T-helper 1 cell treated with Interleukin-12 subunit alpha and Interleukin-12 subunit beta and Interleukin-4 antibody, amounts not matched to agents 30 μg/mL and 1 μg/mL, for 36 hours (primary cell): ENCODE results near the gene UGT2B28.
"Not testable (repeated sequence)": the region's sequence is repeated elsewhere in the genome, so short reads cannot be mapped to it uniquely, and the experiment has no call there.

Source experiments
- H3K27ac Mint-ChIP-seq: one replicate; pipeline ENCODE4 v1.8.0; 2021; ENCODE audit warnings: mild to moderate bottlenecking, mixed read lengths
- H3K27me3 Mint-ChIP-seq: one replicate; pipeline ENCODE4 v1.8.0; 2021; ENCODE audit warnings: low read depth, mixed read lengths
- H3K36me3 Mint-ChIP-seq: one replicate; pipeline ENCODE4 v1.8.0; 2021; ENCODE audit warnings: low read depth, mixed read lengths
- H3K4me1 Mint-ChIP-seq: one replicate; pipeline ENCODE4 v1.8.0; 2021; ENCODE audit warnings: low read depth, mixed read lengths
- H3K4me3 Mint-ChIP-seq: one replicate; pipeline ENCODE4 v1.8.0; 2021; ENCODE audit warnings: mild to moderate bottlenecking, moderate library complexity, mixed read lengths
- H3K9me3 Mint-ChIP-seq: one replicate; pipeline ENCODE4 v1.8.0; 2021; ENCODE audit warnings: mixed read lengths

The UGT2B28 gene

DNA sequence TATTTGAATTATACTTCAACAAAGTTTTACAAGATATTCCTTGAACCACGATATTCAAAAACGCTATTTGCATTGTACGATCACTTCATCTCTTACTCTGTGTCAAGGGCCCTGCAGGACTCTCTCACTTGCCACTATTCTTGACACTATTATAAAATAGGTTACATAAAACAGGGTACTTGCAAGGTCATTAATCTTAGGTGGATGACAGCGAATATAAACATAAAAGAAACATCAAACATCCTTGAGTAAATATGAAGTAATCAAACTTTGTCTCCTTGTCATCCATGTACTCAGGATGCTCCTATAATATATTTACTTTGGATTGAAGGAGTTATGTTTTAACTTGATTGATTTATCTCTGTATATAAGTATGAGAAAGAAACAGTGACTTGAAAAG lies at the start of gene UGT2B28:
Gene UGT2B28 (plus strand): TSS at position 395 of the 400 bp plus-strand sequence. CDS start 26 bp downstream, outside the sequence.
- not testable (repeated sequence) for H3K9me3 Mint-ChIP-seq, H3K36me3 Mint-ChIP-seq, H3K4me1 Mint-ChIP-seq, H3K27ac Mint-ChIP-seq, H3K27me3 Mint-ChIP-seq, H3K4me3 Mint-ChIP-seq

DNA sequence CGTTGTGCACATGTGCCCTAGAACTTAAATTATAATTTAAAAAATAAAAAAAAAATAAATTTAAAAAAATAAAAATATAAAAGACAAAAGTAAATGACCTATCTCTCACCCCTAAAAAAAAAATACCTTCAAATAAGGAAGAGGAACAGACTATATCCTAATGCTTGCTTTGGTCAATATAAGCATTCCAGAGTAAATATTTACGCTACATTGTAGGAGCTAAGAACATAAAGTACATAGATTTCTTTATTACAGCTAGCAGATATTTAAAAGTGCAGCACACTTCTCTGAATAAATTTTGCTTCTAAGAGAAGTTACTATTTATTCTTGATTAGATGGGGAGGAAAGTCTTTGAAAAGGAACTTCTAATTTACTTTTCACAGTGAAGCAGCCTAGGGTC lies 41.2 kb upstream of the UGT2B28 start:
- no peaks in the 10 kb centered on the region for H3K9me3 Mint-ChIP-seq
- no peak overlapping the region for H3K4me3 Mint-ChIP-seq
- H3K27me3 Mint-ChIP-seq = no peaks in the 10 kb centered on the region
- H3K36me3 Mint-ChIP-seq = no peaks in the 10 kb centered on the region
- H3K27ac Mint-ChIP-seq = no peak overlapping the region
- no peaks in the 10 kb centered on the region for H3K4me1 Mint-ChIP-seq

DNA sequence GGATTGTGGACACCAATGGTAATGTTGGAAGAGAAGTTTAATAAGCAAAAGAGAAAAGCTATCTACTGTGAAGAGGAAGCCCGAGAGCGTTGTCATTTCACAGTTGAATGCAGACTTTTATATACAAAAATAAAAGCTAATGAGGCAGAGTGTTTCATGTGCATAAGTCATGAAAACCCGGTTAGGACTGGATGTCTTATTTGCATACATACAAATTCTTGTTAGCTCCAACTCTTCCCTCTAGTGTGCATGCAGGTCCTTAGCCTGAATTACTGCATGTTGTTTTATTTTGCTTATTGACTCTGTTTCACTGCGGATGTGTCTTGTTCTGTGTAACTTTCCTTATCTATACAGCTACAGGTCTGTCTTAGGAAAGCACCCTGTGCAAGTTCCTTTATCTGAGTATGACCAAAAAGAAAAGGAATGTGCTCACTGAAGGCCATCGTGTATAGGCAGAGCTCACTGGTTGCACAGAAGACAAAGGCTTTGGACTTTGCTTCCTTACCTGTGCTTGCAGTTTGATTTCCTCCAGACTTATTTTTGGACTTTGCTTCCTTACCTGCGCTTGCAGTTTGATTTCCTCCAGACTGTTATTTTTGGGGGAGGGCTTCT lies 40.6 kb upstream of the UGT2B28 start:
- H3K36me3 Mint-ChIP-seq = no peaks in the 10 kb centered on the region

DNA sequence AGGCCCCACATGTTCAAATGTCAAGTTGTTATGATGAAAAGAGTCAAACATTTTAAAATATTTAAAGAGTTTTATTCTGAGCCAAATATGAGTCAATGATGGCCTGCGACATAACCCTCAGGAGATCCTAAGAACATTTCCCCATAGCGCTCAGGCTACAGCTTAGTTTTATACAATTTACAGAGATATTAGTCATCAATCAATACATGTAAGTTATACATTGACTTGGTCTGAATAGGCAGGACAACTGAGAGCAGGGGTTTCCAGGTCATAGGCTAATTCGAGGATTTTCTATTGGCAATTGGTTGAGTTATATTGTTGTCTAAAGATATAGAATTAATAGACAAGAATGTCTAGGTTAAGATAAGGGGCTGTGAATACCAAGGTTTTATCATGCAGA lies 39.5 kb upstream of the UGT2B28 start:
- H3K36me3 Mint-ChIP-seq, H3K27me3 Mint-ChIP-seq, H3K9me3 Mint-ChIP-seq, H3K27ac Mint-ChIP-seq, H3K4me3 Mint-ChIP-seq, H3K4me1 Mint-ChIP-seq: not testable (repeated sequence)

More for the DNA sequence above, 40.6 kb upstream of the UGT2B28 start:
- Mint-ChIP-seq H3K4me1 (no peaks in the 10 kb centered on the region), H3K27ac (no peak overlapping the region), H3K27me3 (no peaks in the 10 kb centered on the region), H3K9me3 (no peaks in the 10 kb centered on the region), H3K4me3 (no peak overlapping the region)

DNA sequence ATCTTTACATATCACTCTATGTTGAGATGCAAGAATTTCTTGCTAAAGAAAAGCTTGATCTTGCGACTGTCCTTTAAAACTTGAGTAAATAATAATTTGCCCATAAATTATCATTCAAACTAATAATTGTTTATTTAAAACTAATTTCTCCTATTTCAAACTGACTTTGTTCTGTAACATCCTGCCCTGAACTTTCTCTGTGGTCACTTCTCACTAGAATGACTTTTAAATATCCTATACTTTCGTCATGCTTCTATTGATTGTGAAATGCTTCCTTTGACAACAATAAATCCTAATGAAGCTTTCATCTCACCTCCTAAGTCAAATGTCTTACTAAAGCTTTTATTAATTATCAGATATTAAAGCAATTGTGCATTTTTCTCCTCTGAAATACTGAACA lies 38.5 kb upstream of the UGT2B28 start:
- not testable (repeated sequence) for H3K9me3 Mint-ChIP-seq, H3K4me3 Mint-ChIP-seq, H3K27me3 Mint-ChIP-seq, H3K36me3 Mint-ChIP-seq, H3K27ac Mint-ChIP-seq, H3K4me1 Mint-ChIP-seq

DNA sequence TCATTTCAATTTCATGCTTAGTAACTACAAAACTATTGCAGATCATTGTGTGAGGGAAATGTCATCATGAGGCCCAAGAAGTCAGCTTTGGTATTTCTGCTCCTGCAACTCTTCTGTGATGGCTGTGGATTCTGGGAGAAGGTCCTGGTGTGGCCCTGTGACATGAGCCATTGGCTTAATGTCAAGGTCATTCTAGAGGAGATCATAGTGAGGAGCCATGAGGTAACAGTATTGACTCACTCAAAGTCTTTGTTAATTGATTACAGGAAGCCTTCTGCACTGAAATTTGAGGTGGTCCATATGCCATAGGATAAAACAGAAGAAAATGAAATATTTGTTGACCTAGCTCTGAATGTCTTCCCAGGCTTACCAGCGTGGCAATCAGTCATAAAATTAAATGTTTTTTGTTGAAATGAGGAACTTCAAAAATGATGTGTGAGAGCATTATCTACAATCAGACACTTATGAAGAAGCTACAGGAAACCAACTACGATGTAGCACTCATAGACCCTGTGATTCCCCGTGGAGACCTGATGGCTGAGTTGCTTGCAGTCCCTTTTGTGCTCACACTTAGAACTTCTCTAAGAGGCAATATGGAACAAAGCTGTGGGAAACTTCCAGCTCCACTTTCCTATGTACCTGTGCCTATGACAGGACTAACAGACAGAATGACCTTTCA lies 37.6 kb upstream of the UGT2B28 start:
- H3K36me3 Mint-ChIP-seq, H3K27ac Mint-ChIP-seq, H3K9me3 Mint-ChIP-seq, H3K27me3 Mint-ChIP-seq, H3K4me1 Mint-ChIP-seq, H3K4me3 Mint-ChIP-seq: not testable (repeated sequence)

DNA sequence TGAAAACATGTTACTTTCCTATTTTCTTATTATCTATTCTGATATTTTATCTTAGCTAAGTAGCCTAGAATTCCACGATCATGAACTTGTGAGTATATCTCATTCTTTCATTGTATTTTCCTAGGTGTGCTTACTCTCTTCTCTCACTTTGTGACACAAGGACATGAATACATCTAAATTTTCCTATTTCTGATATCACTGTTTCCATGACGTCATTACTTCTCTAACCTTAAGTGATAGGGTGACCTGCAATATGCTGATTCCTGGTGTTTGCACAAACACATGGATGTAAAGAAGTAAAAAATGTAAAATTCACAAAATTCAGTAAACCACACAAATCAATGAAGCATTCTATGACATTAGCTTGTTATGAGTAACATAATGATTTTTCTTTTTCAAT lies 29.4 kb upstream of the UGT2B28 start:
- not testable (repeated sequence) for H3K9me3 Mint-ChIP-seq, H3K36me3 Mint-ChIP-seq, H3K27ac Mint-ChIP-seq, H3K4me1 Mint-ChIP-seq, H3K4me3 Mint-ChIP-seq, H3K27me3 Mint-ChIP-seq

DNA sequence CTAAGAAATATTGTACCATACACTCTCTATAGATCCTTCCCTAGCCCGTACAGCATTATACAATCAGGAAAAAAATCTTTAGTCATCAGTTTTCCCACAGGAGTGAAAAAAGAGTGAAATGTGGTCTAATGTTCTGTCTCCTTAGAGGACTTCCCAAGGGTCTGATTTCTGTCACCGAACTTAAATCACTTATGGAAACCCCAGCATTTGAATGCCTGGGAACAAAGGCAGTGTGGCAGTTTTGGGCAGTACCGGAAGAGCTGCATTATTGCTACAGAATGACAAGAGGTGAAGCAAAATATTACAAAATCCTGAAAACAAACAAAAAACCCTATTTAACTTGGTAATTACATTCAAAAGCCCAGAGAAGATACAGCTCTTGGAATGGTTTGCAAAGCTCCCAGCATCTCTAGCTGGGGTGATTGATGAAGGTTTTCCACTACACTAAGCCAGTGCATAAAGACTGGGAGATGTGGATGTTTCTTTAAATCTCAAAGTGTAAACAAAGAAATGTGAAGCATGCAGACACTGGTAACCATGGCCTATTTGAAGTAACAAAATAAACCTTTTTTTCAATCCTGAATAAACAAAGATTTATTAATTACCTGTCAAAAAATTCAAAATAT lies 27.0 kb upstream of the UGT2B28 start:
- not testable (repeated sequence) for H3K9me3 Mint-ChIP-seq, H3K4me1 Mint-ChIP-seq, H3K4me3 Mint-ChIP-seq, H3K27ac Mint-ChIP-seq, H3K27me3 Mint-ChIP-seq, H3K36me3 Mint-ChIP-seq

DNA sequence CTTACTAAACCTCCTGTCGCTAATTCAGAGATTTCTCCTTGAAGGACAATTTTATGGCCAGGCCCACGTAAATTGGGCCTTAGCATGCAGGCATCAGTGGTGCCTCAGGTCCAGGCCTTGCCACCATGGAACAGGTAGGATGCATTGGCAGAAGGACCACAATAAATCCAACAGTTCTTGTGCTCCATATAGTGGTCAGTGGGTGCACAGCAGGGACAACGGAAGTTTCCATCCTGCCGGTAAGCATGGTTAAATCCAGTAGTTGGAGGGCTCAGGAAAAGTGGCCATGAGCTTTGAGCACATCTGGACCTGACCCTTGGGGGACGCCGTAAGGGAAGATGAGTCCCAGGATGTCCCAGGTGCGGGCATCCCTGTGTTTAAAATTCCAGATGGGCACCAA lies 11.7 kb upstream of the UGT2B28 start:
- H3K27me3 Mint-ChIP-seq, H3K9me3 Mint-ChIP-seq, H3K36me3 Mint-ChIP-seq, H3K27ac Mint-ChIP-seq, H3K4me3 Mint-ChIP-seq, H3K4me1 Mint-ChIP-seq: not testable (repeated sequence)

DNA sequence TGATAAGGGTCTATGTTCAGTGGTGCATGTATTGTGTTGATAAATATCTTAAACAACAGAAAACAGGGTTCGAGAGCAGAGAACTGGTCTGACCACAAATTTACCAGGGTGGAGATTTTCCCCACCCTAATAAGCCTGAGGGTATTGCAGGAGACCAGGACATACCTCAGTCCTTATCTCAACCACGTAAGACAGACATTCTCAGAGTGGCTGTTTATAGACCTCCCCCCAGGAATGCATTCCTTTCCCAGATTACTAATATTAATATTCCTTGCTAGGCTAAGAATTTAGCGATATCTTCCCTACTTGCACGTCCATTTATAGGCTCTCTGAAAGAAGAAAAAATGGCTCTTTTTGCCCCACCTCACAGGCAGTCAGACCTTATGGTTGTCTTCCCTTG lies 16.1 kb downstream of the UGT2B28 start:
- H3K4me1 Mint-ChIP-seq, H3K27ac Mint-ChIP-seq, H3K27me3 Mint-ChIP-seq, H3K36me3 Mint-ChIP-seq, H3K4me3 Mint-ChIP-seq, H3K9me3 Mint-ChIP-seq: not testable (repeated sequence)

DNA sequence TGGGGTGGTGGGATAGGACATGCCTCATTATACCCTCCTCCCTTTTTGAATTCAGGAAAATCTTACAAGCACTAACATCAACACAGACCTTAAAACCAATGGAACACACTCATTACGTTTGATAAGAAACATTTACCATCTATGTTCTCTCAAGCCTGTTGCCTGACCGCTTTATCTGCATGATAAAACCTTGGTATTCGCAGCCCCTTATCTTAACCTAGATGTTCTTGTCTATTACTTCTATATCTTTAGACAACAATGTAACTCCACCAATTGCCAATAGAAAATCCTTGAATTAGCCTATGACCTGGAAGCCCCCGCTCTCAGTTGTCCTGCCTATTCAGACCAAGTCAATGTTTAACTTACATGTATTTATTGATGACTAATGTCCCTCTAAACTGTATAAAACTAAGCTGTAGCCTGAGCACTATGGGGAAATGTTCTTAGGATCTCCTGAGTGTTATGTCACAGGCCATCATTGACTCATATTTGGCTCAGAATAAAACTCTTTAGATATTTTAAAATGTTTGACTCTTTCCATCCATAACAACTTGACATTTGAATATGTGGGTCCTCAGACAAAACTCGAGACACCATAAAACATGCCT lies 28.3 kb downstream of the UGT2B28 start:
- H3K36me3 Mint-ChIP-seq, H3K4me1 Mint-ChIP-seq, H3K27ac Mint-ChIP-seq, H3K27me3 Mint-ChIP-seq, H3K9me3 Mint-ChIP-seq, H3K4me3 Mint-ChIP-seq: not testable (repeated sequence)

DNA sequence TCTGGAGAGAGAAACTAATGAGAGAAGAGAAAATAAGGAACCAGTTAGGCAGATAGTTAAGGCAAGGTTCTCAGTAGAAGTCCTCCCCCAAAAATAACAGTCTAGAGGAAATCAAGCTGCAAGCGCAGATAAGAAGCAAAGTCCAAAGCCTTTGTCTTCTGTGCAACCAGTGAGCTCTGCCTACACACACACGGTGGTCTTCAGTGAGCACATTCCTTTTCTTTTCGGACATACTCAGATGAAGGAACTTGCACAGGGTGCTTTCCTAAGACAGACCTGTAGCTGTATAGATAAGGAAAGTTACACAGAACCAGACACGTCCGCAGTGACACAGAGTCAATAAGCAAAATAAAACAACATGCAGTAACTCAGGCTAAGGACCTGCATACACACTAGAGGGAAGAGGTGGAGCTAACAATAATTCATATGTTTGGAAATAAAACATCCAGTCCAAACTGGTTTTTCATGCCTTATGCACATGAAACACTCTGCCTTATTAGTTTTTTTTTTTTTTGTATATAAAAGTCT lies 29.3 kb downstream of the UGT2B28 start:
- not testable (repeated sequence) for H3K4me1 Mint-ChIP-seq, H3K9me3 Mint-ChIP-seq, H3K27ac Mint-ChIP-seq, H3K27me3 Mint-ChIP-seq, H3K4me3 Mint-ChIP-seq, H3K36me3 Mint-ChIP-seq

DNA sequence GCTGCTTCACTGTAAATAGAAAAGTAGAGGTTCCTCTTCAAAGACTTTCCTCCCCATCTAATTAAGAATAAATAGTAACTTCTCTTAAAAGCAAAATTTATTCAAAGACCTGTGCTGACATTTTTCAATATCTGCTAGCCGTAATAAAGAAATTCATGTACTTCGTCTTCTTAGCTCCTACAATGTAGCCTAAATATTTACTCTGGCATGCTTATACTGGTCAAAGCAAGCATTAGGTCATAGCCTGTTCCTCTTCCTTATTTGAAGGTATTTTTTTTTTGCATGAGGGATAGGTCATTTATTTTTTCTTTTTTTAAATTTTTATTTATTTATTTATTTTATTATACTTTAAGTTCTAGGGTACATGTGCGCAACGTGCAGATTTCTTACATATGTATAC lies 30.0 kb downstream of the UGT2B28 start:
- H3K9me3 Mint-ChIP-seq, H3K4me3 Mint-ChIP-seq, H3K36me3 Mint-ChIP-seq, H3K27me3 Mint-ChIP-seq, H3K27ac Mint-ChIP-seq, H3K4me1 Mint-ChIP-seq: not testable (repeated sequence)

DNA sequence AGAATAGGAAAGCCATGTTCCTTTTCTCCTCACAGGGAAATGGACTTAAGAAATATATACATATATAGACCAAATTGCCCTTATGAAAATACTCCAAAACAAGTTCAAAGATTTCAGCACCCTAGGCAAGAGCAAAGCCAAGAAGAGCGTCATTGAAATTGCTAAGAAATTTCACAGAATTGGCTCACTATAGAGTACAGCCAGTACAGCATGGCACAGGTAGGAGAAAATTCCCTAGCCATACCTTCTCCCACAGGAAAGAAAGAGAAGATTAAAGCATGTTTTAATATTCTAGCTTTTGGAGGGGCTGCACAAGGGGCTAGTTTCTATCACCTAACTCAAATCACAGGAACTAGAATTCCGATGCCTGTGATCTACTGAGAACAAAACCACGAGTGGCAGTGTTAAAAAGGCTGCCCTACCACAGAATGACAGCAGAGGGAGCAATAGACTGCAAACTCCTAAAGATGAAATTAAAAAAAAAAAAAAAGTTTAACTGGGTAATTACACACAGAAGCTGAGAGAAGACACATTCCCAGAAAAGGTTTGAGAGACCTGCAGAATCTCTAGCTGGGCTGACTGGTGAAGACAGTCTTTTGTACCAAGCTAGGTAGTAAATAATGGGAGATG lies 37.5 kb downstream of the UGT2B28 start:
- not testable (repeated sequence) for H3K27ac Mint-ChIP-seq, H3K4me1 Mint-ChIP-seq, H3K27me3 Mint-ChIP-seq, H3K4me3 Mint-ChIP-seq, H3K9me3 Mint-ChIP-seq, H3K36me3 Mint-ChIP-seq
